SH-SY5Y (cell line): ENCODE measurements around the gene TMEM132C.

Experiments used
- GATA2 ChIP-seq: IDR thresholded peaks from 2 replicates; pipeline ENCODE4 v1.6.1; 2011; ENCODE audit warnings: mild to moderate bottlenecking, low read depth, low read length
- GATA3 ChIP-seq: IDR thresholded peaks from 2 replicates; pipeline ENCODE4 v1.6.1; 2011; ENCODE audit warnings: low read depth, mild to moderate bottlenecking, low read length, moderate library complexity

GRCh38 chr12:128753438-128753837, 486.5 kb downstream of the TMEM132C start:
- TF ChIP-seq GATA2: no peak
- no peak for TF ChIP-seq GATA3
